H7 (cell line): ENCODE results near the gene HINT2. TPM values are rescaled to one million over a fixed set of nuclear protein-coding genes. Genes with fewer than 3 reads are reported as not detected.

Experiments
- DNase-seq: peaks from one replicate; pipeline ENCODE4 v3.0.0; 2012
- H3K27me3 ChIP-seq: 2 replicates; pipeline ENCODE4 v1.6.0; 2011; ENCODE audit warnings: mild to moderate bottlenecking, low read length; ENCODE audit not compliant: control insufficient read depth, insufficient read depth
- H3K36me3 ChIP-seq: replicated peaks from 2 replicates; pipeline ENCODE4 v1.5.1; 2011; ENCODE audit warnings: low read length; ENCODE audit not compliant: control insufficient read depth, insufficient read depth
- H3K4me3 ChIP-seq: 2 replicates; pipeline ENCODE4 v1.5.1; 2011; ENCODE audit warnings: low read depth, mild to moderate bottlenecking, control low read depth, low read length, moderate library complexity; ENCODE audit not compliant: insufficient read depth
- total RNA-seq: library from RNA; depleted of rRNA; stranded (reverse); fragments of >200 nt; shearing (Covaris generic); gene quantifications from 2 replicates; pipeline ENCODE4 v1.2.3, GENCODE V29; 2014

Gene HINT2
- total RNA-seq, 1 experiment from 2014 or later, result 53.8 TPM

DNA sequence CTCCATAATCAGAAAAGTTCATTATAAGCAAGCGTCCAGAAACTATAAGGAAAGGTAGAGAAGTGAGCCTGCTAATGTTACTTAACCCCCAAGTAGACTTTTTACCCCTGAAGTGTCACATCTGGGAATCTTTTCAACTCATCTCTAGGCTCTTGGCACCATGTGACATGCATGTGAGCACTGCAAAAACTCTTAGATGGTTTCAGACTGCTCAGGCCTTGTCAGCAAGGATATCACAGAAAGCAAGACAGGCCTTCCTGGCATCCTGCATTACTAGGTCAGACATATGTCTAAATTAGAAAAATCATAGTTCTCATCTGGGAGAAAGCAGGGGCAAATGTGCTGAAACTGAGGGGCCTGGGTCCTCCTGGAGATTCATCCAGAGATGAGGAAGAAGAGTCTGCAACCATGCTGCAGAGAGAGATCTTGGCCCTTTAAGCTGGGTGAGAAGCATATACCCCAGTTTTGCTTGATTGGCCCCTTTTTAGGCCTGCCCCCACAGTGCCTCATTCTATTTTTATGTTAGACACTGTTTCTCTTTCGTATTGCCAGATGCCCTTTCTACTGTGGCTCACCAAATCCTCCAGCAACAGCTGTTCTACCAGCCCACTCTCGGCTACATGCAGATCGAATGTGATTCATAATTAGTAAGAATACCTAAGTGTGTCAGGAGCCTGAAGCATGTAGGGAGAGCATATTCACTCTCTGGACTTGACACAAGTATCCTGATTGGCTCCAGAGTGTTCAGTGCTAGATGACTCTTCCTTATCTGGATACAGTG lies 33.1 kb upstream of the HINT2 start:
- Histone ChIP-seq H3K27me3 (peaks cover 19% of the 10 kb centered on the region; the same call in 1 of the 2 replicates), H3K36me3 (no peaks in the 10 kb centered on the region; the same call in 1 of the 2 replicates), H3K4me3 (no peak overlapping the region)
- no peak for DNase-seq

- peaks cover 19% of the 10 kb centered on the region; the same call in 1 of the 2 replicates for H3K27me3 ChIP-seq
- peak overlapping the region; percentile 64 for H3K4me3 ChIP-seq
- H3K36me3 ChIP-seq, result no peaks in the 10 kb centered on the region; the same call in 1 of the 2 replicates
- DNase-seq, result peak; percentile 93
These were observed 31.3 kb upstream of the HINT2 start for GRCh38 chr9:35845824-35846771.

- Histone ChIP-seq H3K36me3 (no peaks in the 10 kb centered on the region; the same call in 1 of the 2 replicates), H3K4me3 (no peak overlapping the region), H3K27me3 (peaks cover 19% of the 10 kb centered on the region; the same call in 1 of the 2 replicates)
- DNase-seq, result peak; percentile 64
These were observed 29.9 kb upstream of the HINT2 start for GRCh38 chr9:35844628-35845270.

DNA sequence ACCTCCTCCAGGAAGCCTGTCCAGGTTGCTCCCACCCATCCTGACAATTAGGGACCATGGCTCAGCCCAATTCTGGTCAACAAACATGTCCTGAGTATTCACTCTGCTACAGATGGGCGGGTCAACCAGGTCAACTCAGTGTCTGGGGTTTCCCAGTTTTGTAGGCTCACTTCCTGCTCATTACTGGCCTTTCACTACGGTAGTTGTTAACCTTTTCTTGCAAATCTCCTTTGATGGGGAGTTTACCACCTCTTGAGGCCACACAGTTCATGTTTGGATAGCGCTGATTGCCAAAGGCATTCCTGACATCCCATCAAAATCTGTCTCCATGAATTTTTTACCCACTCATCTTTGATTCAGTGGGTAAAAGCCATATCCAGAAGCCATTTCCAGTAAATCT lies 28.0 kb upstream of the HINT2 start:
- Histone ChIP-seq H3K4me3 (no peak overlapping the region), H3K27me3 (peaks cover 19% of the 10 kb centered on the region; the same call in 1 of the 2 replicates), H3K36me3 (no peaks in the 10 kb centered on the region; the same call in 1 of the 2 replicates)
- DNase-seq, result no peak

DNA sequence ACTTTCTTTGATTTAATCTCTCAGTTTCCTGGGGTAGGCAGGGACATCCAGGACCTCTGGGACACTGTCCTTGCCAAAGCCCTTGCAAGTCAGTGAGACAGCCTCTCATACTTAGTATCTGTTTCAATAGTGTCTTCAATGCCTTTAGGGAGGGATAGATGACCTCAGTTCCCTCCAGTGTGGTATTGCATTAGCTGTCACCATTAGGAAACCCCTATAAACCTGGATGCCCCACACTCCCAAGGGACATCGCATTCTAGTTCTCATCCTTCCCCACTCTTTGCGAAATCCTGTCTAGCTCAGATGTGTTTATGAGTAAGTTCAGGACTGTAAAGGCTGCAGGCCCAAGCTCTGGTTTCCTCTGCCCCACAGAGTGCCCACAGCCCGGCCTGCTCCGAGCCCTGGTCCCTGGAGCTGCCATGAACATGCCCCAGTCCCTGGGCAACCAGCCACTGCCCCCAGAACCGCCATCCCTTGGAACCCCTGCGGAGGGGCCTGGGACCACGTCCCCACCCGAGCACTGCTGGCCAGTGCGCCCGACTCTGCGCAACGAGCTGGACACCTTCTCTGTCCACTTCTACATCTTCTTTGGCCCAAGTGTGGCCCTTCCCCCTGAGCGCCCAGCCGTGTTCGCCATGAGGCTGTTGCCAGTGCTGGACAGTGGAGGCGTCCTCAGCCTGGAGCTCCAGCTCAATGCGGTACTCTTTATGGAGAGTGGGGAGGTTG lies 27.3 kb upstream of the HINT2 start:
- DNase-seq, result no peak
- Histone ChIP-seq H3K36me3 (no peaks in the 10 kb centered on the region; the same call in 1 of the 2 replicates), H3K27me3 (peaks cover 17% of the 10 kb centered on the region; the same call in 1 of the 2 replicates), H3K4me3 (no peak overlapping the region)

GRCh38 chr9:35841645-35841900 lies 26.7 kb upstream of the HINT2 start:
- Histone ChIP-seq H3K4me3 (no peak overlapping the region), H3K27me3 (peaks cover 11% of the 10 kb centered on the region; the same call in 1 of the 2 replicates), H3K36me3 (no peaks in the 10 kb centered on the region; the same call in 1 of the 2 replicates)
- DNase-seq, result no peak

- Histone ChIP-seq H3K36me3 (no peaks in the 10 kb centered on the region; the same call in 1 of the 2 replicates), H3K4me3 (no peak overlapping the region), H3K27me3 (peaks cover 6% of the 10 kb centered on the region; the same call in 1 of the 2 replicates)
- no peak for DNase-seq
These were observed 26.2 kb upstream of the HINT2 start for GRCh38 chr9:35840881-35841644.

DNA sequence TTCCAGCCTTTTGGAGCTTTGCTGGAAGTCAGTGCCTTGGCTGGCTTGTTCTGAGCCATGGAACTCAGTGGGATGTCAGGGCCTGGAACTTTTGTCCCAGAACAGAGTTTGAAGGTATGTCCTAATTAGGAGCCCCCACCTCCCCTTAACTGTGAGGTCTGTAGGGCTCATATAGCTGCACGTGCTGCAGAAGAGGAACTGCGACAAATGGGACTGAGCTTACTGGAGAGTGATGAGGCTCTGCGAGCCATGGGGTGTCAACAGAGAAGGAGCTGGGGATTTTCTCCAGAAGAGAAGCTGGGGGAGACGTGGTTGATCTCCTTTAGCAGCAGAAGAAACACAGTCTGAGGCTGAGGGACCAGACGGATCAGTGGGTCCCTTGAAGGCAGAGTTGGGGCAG lies 25.1 kb upstream of the HINT2 start:
- DNase-seq, result no peak
- no peaks in the 10 kb centered on the region; the same call in 1 of the 2 replicates for H3K36me3 ChIP-seq

DNA sequence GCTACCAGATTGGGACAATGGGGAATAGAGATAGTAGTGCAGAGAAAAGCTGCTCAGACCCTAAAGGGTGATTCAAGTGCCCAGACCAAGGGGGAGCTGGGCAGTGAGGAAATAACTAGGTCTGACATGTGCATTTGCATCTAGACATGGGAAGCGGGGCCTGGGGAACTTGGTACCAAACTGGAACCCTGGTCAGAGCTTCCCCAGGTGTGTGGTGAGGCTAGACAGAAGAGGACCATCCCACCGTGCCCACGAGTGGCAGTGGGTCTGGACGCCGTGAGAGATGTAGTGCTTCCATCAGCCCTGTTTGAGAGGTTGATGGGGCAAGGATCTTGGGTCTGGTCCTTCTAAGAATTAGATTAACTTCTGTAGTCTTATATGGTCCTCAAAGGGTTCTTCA lies 21.8 kb upstream of the HINT2 start:
- Histone ChIP-seq H3K36me3 (no peaks in the 10 kb centered on the region; the same call in 1 of the 2 replicates), H3K27me3 (no peaks in the 10 kb centered on the region; the same call in 1 of the 2 replicates), H3K4me3 (no peak overlapping the region)
- DNase-seq, result no peak

More for the DNA sequence above, 25.1 kb upstream of the HINT2 start:
- H3K4me3 ChIP-seq, result no peak overlapping the region
- no peaks in the 10 kb centered on the region; the same call in 1 of the 2 replicates for H3K27me3 ChIP-seq

GRCh38 chr9:35835766-35836165 lies 20.9 kb upstream of the HINT2 start:
- no peak overlapping the region for H3K4me3 ChIP-seq
- H3K36me3 ChIP-seq, result no peaks in the 10 kb centered on the region; the same call in 1 of the 2 replicates
- no peak for DNase-seq
- H3K27me3 ChIP-seq, result no peaks in the 10 kb centered on the region; the same call in 1 of the 2 replicates

DNA sequence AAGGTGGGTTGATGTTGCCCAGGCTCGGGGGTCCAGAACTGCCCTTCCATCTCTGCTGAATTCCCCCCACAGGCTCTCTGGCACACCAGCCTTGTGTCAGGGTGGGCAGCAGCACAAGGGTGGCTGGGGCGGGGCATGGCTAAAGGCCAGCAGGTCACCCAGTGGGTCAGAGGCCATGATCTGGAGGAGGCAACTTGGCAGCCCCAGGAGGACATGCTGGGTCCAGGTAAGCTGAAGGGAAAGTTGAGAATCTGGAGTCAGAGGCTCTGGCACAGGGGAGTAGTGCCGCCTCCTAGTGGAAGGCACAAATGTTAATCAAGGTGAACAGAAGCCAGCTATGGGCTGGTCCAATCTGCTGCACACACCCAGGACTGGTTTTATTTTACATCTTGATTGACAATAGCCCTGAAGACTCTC lies 20.4 kb upstream of the HINT2 start:
- no peaks in the 10 kb centered on the region; the same call in 1 of the 2 replicates for H3K36me3 ChIP-seq
- no peaks in the 10 kb centered on the region; the same call in 1 of the 2 replicates for H3K27me3 ChIP-seq
- peak; percentile 81 for DNase-seq
- H3K4me3 ChIP-seq, result no peak overlapping the region

DNA sequence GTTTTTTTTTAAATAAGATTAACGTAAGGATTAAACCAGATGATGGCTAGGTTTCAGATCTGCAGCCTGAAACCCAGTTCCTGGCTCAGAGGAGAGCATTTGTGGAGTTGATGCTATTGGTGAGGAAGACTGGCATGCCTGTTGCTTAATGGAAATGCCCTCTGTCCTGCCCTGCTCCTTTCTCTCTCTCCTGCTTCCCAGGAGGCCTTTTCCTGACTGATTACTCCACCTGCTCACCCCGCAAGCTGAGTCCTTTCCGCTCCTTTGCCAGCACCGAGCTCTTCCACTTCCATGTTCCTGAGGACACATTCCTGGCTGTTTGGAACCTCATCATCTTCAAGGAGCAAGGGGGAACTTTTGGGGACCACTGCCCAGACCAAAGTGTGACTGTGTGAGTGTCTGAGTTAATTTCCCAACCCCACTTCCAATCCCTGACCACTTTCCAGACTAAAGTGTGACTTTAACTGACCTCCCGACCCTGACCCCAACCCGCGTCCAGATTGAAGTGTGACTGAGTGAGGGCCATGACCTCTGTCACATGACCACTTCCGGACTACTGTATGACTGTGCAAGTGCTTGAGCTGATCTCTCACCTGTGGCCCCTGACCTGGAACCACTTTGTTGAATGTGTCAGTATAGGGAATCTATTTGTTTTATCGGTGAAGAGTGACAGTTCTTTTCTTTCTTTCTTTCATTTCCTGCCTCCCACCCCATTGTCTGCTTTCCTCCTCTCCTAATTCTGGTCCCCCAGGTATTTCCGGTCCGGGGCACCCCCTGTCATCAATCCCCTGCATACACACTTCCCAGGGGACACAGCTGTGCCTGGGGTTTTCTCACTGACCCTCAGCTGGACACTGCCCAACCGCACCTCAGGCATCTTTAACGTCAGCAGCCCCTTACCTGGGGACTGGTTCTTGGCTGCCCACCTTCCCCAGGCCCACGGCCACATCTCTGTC lies 19.7 kb upstream of the HINT2 start:
- DNase-seq, result no peak
- Histone ChIP-seq H3K27me3 (no peaks in the 10 kb centered on the region; the same call in 1 of the 2 replicates), H3K36me3 (no peaks in the 10 kb centered on the region; the same call in 1 of the 2 replicates), H3K4me3 (no peak overlapping the region)
